Prostate gland (tissue), 2 donors: ENCODE results near the gene CHST3. TPM values are rescaled to one million over a fixed set of nuclear protein-coding genes. Genes with fewer than 3 reads are reported as not detected.

Source experiments
- DNase-seq: peaks from one replicate; pipeline ENCODE4 v3.0.0-alpha.2; 2019; ENCODE audit warnings: low spot score
- H3K27ac ChIP-seq, 2 donors: fragments of 200-600 bp; sonication (generic); 2 replicates each; pipeline ENCODE4 v1.5.1; 2017 to 2019
- H3K27me3 ChIP-seq: fragments of 200-600 bp; sonication (generic); replicated peaks from 2 replicates; pipeline ENCODE4 v1.5.1; 2019; ENCODE audit not compliant: insufficient read depth
- H3K36me3 ChIP-seq, 2 donors: fragments of 200-600 bp; sonication (generic); 1 replicate in 1 of 2; 2 replicates in 1 of 2; pipeline versions ENCODE4 v1.5.1 to v1.8.1; 2017 to 2019
- H3K4me1 ChIP-seq: fragments of 200-600 bp; sonication (generic); replicated peaks from 2 replicates; pipeline ENCODE4 v1.5.1; 2019
- H3K4me3 ChIP-seq, 2 donors: fragments of 200-600 bp; sonication (generic); 2 replicates each; pipeline ENCODE4 v1.5.1; 2017 to 2019
- H3K9me3 ChIP-seq: fragments of 200-600 bp; sonication (generic); 2 replicates; pipeline ENCODE4 v1.5.1; 2017
- CTCF ChIP-seq, 4 experiments: fragments of 200-600 bp in 2 of 4; fragments of 450-650 bp in 2 of 4; sonication (generic) in 2 of 4; IDR thresholded peaks; 1 replicate in 3 of 4; 2 replicates in 1 of 4; pipeline ENCODE4 v1.5.1; 2016 to 2019; ENCODE audit warnings: antibody characterized with exemption in 4 of 4, mild to moderate bottlenecking in 2 of 4, moderate library complexity in 2 of 4
- POLR2A ChIP-seq: fragments of 450-650 bp; IDR thresholded peaks from one replicate; pipeline ENCODE4 v1.6.1; 2016; ENCODE audit warnings: antibody characterized with exemption, mild to moderate bottlenecking
- POLR2AphosphoS5 ChIP-seq: sonication (generic); formaldehyde crosslinking; IDR thresholded peaks from one replicate; pipeline ENCODE4 v1.6.1; 2017; ENCODE audit warnings: antibody characterized with exemption
- WGBS: methylation state at CpG from one replicate; pipeline ENCODE4 v1.1.5; 2018; 5-methylcytosine and 5-hydroxymethylcytosine counted together
- intact Hi-C: fragments of 100-400 bp; cut with DNase I; formaldehyde crosslinking; loops from one replicate; pipeline ENCODE4 v1.14.2; 2022
- total RNA-seq, 2 donors: library from RNA; depleted of rRNA; stranded (reverse); fragments of >200 nt; gene quantifications; one replicate each; pipeline ENCODE4 v1.1.0, GENCODE V29; 2016

CHST3 gene
- total RNA-seq, 2 donors from 2014 or later: 16.5 to 197 TPM

- Histone ChIP-seq H3K4me3 (no peak overlapping the region), H3K27me3 (no peaks in the 10 kb centered on the region), H3K9me3 (no peaks in the 10 kb centered on the region), H3K36me3 (no peaks in the 10 kb centered on the region), H3K27ac (no peak overlapping the region), H3K4me1 (no peaks in the 10 kb centered on the region)
- 74% methylated on average over 6 of the region's 6 CpGs for WGBS
- DNase-seq: no peak
- intact Hi-C loops: no loop called here
- TF ChIP-seq POLR2AphosphoS5 (no peak), POLR2A (no peak), CTCF (IDR thresholded peaks at IDR 0.05) (no peak)
Observed at GRCh38 chr10:71948496-71949067, 15.6 kb upstream of the CHST3 start.

- H3K27me3 ChIP-seq: no peaks in the 10 kb centered on the region
- no peaks in the 10 kb centered on the region for H3K4me1 ChIP-seq
- DNase-seq: no peak
- H3K4me3 ChIP-seq: no peak overlapping the region
- H3K36me3 ChIP-seq: no peaks in the 10 kb centered on the region
- TF ChIP-seq POLR2AphosphoS5 (no peak), POLR2A (no peak), CTCF (IDR thresholded peaks at IDR 0.05) (no peak)
- no peak overlapping the region for H3K27ac ChIP-seq
- WGBS: 73% methylated on average over 6 of the region's 6 CpGs
- intact Hi-C loops: no loop called here
- H3K9me3 ChIP-seq: no peaks in the 10 kb centered on the region
Observed at GRCh38 chr10:71950683-71951082, 13.5 kb upstream of the CHST3 start.

GRCh38 chr10:71952745-71953144 lies 11.4 kb upstream of the CHST3 start:
- H3K9me3 ChIP-seq: no peaks in the 10 kb centered on the region
- H3K36me3 ChIP-seq: no peaks in the 10 kb centered on the region
- intact Hi-C loops: no loop called here
- H3K27me3 ChIP-seq: no peaks in the 10 kb centered on the region
- TF ChIP-seq POLR2A (no peak), POLR2AphosphoS5 (no peak), CTCF (IDR thresholded peaks at IDR 0.05) (no peak)
- no peak overlapping the region for H3K4me3 ChIP-seq
- H3K4me1 ChIP-seq: no peaks in the 10 kb centered on the region
- WGBS: 46% methylated on average over 3 of the region's 3 CpGs
- H3K27ac ChIP-seq: no peak overlapping the region
- no peak for DNase-seq

GRCh38 chr10:71957546-71958275 lies 6.5 kb upstream of the CHST3 start:
- no peaks in the 10 kb centered on the region for H3K9me3 ChIP-seq
- no peaks in the 10 kb centered on the region for H3K27me3 ChIP-seq
- TF ChIP-seq CTCF (IDR thresholded peaks at IDR 0.05): no peak
- no peak for TF ChIP-seq POLR2A
- no peak for TF ChIP-seq POLR2AphosphoS5
- H3K27ac ChIP-seq: no peak overlapping the region
- no peaks in the 10 kb centered on the region for H3K4me1 ChIP-seq
- H3K36me3 ChIP-seq: no peaks in the 10 kb centered on the region
- no peak for DNase-seq
- intact Hi-C loops: loop anchor here (5.0 kb wide), 1 partner anchor 55 kb away; no protein-coding TSS in a partner anchor
- H3K4me3 ChIP-seq: no peak overlapping the region
- WGBS: 60% methylated on average over 9 of the region's 9 CpGs

- no peak overlapping the region for H3K4me3 ChIP-seq
- no peaks in the 10 kb centered on the region for H3K27me3 ChIP-seq
- TF ChIP-seq POLR2A (no peak), POLR2AphosphoS5 (peak; percentile 63)
- H3K4me1 ChIP-seq: no peaks in the 10 kb centered on the region
- DNase-seq: peak; percentile 25
- no peaks in the 10 kb centered on the region for H3K9me3 ChIP-seq
- no peaks in the 10 kb centered on the region for H3K36me3 ChIP-seq
- H3K27ac ChIP-seq: peak overlapping the region in 1 of 2 donors; percentile 39
- WGBS: 44% methylated on average over 3 of the region's 3 CpGs
- intact Hi-C loops: loop anchor here (5.0 kb wide), 1 partner anchor 57 kb away; no protein-coding TSS in a partner anchor
Observed at GRCh38 chr10:71959526-71959925, 4.7 kb upstream of the CHST3 start.
